NCI-H2107 treated with DMSO at 0.1 percent for 48 hours (cell line): ENCODE measurements around the gene CDIP1.
"Not testable (repeated sequence)": the region's sequence is repeated elsewhere in the genome, so short reads cannot be mapped to it uniquely, and the experiment has no call there.

Experiments
- DNase-seq: peaks from one replicate; lab custom pipeline; 2025; ENCODE audit not compliant: unreplicated experiment; lab: John Stamatoyannopoulos, UW

The CDIP1 gene

DNA sequence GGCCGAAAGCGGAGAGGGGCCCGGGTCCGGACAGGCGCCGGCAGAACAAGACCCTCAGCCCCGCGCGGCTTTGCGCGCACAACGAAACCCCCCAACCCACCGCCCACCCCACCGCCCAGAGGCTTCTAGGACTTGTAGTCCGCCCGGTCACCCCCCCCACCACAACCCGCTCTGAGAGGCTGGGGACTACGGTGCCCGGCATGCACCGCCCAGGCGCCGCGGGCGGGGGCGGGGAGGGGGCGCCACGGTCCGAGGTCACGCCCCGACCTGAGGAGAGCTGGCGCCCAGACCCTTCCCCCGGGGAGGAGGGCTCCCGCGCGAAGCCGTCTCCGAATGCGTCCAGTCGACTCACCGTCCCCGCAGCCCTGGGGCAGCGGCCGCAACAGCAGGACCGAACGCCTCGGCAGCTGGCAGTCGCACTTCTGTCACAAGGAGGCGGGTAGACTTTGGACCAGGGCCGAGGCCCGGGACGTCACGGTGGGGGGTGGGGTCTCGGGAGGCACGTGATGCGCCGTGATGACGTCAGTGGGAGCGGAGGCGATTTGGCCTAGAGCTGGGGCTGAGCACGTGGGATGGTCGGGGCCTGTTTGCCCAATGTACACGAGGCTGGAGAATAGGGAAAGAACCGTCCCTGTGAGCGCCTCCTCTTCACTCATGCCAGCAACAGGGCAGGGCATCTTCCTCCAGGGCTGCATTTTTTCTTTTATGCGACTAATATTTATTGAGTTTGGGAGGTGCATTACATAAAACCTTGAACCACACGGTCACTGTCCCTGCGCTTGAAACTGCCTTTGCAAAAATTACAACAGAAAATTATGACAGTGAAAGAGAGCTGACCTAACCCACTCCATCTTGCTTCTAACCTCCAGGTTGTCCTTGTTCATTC, at the start of gene CDIP1:
Gene CDIP1 (minus strand): TSS at position 424 of the 886 bp plus-strand sequence. CDS start 24,643 bp downstream, outside the sequence.
- peak; percentile 78 for DNase-seq

- DNase-seq: no peak
Observed at GRCh38 chr16:4586291-4586690, 47.7 kb upstream of the CDIP1 start.

GRCh38 chr16:4583906-4584305, 45.3 kb upstream of the CDIP1 start:
- DNase-seq: no peak

GRCh38 chr16:4580250-4580649, 41.7 kb upstream of the CDIP1 start:
- no peak for DNase-seq

DNA sequence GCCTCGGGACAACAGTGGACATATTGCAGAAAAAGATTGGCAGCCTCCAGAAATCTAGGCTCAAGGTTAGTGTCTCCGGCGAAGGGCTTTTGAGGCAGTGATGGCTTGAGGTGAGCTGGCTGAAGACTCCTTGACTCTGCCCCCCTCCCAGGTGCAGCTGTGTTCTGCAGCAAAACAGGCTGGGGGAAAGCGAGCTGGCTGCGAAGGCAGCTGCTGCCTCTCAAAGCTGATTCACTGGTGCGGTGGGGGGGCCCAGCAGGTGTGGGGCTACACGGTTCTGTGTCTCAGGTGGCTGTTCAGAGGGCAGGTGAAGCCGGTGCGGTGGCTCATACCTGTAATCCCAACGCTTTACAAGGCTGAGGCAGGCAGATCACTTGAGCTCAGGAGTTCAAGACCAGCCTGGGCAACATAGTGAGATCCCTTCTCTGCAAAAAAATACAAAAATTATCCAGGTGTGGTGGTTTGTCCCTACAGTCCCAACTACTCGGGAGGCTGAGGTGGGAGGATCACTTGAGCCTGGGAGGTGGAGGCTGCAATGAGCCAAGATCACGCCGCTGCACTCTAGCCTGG, 40.5 kb upstream of the CDIP1 start:
- DNase-seq: peak; percentile 84

- DNase-seq: no peak
Observed at GRCh38 chr16:4576008-4576407, 37.4 kb upstream of the CDIP1 start.

DNA sequence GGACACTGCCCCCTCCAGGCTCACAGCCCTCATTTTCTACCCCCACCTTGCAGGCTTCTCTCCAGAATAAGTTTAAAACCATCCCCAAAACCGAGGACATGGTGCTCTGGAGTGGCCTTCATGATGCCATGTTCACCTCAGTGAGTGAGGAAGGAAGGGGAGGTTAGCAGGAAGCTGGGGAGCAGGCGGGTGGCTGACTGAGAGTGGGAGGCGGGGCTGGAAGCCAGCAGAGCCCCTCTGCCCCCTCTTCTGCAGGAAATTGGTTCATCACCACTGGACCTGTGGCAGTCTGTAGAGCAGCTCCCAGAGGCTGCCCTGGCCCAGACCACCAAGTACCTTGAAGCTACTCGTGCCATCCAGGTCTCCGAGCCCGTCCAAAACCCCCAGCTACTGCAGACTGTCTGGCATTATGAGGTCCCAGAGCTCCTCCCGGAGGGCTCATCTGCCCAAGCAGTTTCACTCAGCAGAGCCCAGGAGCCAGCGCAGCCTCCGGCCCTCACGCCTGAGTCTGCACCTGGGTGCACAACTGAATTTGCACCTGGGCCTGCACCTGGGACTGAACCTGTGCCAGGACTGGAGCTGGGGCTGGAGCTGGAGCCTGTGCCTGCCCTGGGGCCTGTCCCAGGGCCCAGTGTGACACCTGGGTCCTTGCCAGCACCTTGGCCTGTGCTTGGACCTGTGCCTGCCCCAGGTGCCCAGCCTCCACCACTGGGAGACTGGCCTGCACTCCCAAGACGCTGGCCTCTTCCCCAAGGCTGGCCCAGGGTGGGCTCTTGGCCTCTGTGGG, 36.5 kb upstream of the CDIP1 start:
- no peak for DNase-seq

- not testable (repeated sequence) for DNase-seq
Observed at GRCh38 chr16:4573926-4574325, 35.4 kb upstream of the CDIP1 start.

DNA sequence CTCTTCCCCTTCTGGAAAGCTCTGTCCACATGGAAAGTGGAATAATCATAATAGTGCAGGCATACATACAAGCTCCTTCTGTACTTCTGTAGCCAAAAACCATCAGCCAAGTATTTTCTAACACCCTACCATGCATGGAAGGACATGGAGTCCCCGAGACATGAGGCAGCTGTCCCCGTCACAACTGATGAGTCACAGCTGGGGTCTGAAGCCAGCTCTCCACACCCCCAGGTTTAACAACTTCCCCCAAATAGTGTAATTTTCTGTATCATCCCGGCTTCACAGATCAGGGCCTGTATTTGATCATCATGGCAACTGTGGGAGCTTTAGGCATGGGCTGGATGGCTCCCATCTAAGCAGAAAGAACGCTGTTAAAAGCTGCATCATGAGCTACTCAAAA, 34.1 kb upstream of the CDIP1 start:
- DNase-seq: no peak

DNA sequence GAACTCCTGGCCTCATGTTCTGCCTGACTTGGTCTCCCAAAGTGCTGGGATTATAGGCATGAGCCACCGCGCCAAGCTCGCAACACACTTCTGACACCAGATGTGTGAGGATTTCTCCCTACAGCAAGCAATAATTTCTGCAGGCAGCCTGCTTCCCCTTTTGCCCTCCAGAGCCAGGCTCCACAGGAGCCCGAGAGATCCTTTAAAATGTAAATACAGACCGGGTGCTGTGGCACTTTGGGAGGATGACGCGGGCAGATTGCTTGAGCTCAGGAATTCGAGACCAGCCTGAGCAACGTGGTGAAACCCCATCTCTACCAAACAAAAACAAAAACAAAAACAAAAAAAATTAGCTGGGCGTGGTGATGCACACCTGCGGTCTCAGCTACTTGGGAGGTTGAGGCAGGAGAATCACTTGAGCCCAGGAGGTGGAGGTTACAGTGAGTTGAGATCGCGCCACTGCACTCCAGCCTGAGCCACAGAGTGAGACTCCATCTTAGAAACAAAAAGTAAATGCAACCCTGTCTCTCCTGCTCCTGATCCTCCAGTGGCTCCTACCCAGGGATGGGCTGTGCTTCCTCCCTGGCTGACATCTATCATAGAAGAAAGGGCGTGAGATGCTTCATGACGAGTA, 32.2 kb upstream of the CDIP1 start:
- no peak for DNase-seq

DNA sequence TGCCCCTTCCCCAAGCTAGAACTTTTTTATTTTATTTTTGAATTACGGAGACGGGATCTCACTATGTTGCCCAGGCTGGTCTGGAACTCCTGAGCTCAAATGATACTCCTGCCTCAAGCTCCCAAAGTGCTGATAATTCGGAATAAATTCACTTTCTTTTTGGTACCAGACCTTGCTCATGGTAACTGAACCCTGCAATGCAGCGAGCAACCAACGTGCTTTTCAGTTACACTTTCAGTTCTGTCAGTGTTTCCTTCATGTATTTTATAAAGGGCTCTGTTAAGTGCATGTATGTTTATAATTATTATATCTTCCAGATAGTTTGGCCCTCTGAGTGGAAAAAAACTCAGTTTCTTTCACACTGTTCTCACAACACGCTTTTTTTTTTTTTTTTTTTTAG, 31.5 kb upstream of the CDIP1 start:
- DNase-seq: no peak

- DNase-seq: no peak
Observed at GRCh38 chr16:4566144-4566543, 27.6 kb upstream of the CDIP1 start.

DNA sequence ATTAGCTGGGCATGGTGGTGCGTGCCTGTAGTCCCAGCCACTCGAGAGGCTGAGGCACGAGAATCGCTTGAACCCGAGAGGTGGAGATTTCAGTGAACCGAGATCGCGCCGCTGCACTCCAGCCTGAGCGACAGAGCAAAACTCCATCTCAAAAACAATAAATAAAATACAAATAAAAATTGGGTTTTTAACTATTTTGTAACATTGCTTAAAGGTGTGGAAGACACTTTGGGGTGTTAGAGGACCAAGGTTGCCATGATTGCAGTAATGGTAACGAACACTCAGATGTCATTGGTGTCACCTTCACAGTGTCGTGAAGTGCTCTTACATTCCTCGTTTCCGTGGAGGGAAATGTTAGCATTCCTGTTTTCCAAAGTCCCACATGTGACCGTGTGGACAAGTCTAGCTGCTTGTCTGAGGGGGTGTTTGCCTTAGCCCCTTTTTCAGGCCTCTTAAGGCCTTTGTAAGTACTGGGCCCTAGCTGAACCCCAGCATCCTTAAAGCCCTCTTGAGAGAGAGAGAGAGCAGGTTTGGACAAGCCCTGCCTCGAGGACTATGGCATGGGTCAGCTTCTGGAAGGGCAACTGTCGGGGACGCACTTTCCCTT, 26.2 kb upstream of the CDIP1 start:
- DNase-seq: no peak

DNA sequence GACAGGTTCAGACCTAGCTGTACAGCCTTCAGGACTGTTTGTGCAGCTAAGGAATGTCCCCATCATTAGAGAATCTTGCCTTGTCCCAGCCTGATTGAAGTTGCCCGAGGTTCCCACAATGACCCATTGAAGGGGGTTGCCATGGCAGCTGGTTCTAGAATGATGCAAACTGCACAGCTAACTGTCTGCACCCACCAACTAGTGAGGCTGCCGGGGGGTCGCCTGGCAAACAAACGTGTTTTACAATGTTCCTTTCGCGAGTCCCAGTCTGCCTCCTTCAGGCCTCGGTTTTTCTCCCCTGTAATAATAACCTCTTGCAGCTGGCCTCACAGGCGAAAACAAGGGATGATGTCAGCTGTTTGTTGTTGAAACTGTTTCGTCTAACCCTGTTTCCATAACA, 23.0 kb upstream of the CDIP1 start:
- no peak for DNase-seq

DNA sequence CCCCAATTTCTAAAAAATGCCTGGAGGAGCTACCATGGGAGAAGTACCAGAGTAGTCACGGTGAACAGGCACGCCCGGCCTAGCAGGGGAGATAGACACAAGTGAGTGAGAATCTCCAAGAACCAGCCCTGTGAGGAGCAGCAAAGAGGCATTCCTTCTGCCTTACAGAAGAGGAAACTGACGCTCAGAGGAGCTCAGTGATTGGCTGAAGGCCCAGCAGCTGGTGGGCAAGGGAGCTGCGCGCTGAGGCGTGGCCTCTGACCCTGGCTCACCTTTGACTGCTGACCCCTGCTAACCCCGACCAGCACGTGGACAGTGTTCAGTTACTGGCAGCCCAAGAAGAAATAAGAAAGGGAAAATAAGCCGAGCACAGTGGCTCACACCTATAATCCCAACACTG, 19.4 kb upstream of the CDIP1 start:
- no peak for DNase-seq

GRCh38 chr16:4556580-4556979, 18.0 kb upstream of the CDIP1 start:
- no peak for DNase-seq

- no peak for DNase-seq
Observed at GRCh38 chr16:4556112-4556511, 17.5 kb upstream of the CDIP1 start, which contains the start of gene C16orf96. C16orf96 (plus strand) TSS chr16:4556340; CDS start chr16:4556490, 150 bp downstream.

DNA sequence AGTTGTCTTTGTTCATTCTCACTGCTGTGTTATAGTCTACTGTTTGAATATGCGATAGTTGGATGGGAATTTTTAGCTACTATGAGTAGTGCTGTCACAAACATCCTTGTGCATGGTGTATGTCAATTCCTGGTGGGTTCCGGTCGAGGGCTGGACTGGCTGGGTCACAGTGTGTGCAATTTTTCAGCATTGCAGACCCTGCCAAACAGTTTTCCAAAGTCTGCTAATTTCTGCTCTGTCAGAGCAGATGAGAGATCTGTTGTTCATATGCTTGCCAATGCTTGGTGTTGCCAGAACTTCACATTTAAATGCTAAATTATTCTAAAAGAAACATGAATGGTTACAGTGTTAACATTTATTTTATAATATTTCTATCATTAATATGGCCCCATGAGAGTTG, 14.0 kb upstream of the CDIP1 start:
- no peak for DNase-seq

- no peak for DNase-seq
Observed at GRCh38 chr16:4550591-4550990, 12.0 kb upstream of the CDIP1 start.

DNA sequence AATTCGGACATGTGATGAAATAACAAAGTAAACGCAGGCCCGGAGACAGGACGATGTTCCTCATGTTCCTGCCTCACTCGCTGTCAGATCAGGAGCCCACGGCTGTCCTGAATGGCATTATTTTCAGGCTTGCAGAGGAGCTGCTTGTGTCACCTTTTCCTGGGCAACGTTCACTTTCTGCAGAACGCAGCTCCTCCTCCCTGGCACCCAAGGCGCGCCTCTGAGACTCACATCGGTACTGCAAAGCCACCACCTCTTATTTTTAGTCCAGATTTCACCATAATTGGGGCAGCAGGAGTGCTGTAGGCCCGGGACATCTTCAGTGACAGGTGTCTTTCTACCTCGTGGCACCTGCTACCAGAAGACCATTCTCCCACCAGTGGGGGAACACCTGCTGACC, 9.6 kb upstream of the CDIP1 start:
- DNase-seq: no peak

GRCh38 chr16:4544473-4544872, 5.9 kb upstream of the CDIP1 start:
- no peak for DNase-seq
